DND-41 (cell line): ENCODE results near the gene FBXO21.

Experiments used
- CTCF ChIP-seq: IDR thresholded peaks from 2 replicates; pipeline ENCODE4 v1.5.1; 2012; ENCODE audit warnings: borderline replicate concordance, low read length, moderate library complexity, mild to moderate bottlenecking; ENCODE audit not compliant: poor library complexity, severe bottlenecking; ENCODE audit errors: extremely low read depth
- EZH2 ChIP-seq: IDR thresholded peaks from 3 replicates; pipeline ENCODE4 v1.6.1; 2012; ENCODE audit warnings: borderline replicate concordance, low read depth, mild to moderate bottlenecking, moderate library complexity, low read length, inconsistent platforms; ENCODE audit not compliant: severe bottlenecking

DNA sequence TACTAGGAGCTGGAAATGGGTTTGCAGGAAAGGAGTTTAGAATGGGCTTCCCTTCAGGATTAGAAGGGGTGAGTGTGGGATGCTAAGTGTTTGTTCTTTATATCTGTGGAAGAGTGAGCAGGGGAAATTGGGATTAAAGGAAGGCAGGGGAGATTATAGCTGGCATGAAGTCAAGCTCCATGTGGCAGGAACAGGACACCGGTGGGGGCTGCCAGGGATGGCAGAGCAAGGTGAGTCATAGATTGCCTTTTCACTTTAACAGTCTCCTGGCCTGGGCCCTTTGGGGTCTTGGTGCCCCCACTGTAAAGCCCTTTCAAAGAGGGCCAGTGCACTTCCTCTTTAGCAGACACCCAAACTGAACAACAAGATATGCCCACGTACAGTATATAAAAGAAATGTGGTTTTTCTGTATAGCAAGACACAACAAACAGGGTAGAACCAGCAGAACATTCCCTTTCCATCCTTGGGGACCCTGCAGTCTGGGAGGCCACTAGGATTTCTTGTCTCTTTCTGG lies 23.1 kb upstream of the FBXO21 start:
- TF ChIP-seq CTCF: no peak
- no peak for TF ChIP-seq EZH2
